ENCODE data around the gene CAB39L. TPM values are rescaled to one million over a fixed set of nuclear protein-coding genes. Genes with fewer than 3 reads are reported as not detected.

The CAB39L gene
- total RNA-seq, 1 donor from 2014 or later = 13.2 TPM

DNA sequence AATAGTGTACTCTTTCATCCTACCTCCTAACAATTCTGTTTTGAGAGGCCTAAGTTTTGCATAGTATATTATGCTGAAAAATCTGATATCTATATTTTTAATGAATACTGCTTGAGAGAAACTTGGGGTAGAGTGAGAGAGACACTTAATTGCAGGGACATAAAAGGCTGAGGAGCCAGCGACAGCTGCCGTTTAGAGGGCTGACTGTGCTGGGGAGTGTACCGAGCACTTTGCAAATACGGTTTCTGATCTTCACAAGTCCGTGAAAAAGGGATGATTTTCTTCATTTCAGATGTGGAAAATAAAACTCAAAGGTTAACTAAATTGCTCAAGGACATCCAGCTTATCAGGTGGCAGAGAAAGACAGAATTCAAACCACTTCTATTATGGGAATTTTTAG, 97.4 kb downstream of the CAB39L start:
- Histone ChIP-seq H3K4me1 (ENCODE audit: insufficient read depth, low read length) (peaks cover 6% of the 10 kb centered on the region), H3K9me3 (ENCODE audit: insufficient read depth, low read depth, low read length) (no peaks in the 10 kb centered on the region), H3K4me2 (ENCODE audit: low read length) (no peak overlapping the region), H2AFZ (ENCODE audit: low read depth, low read length) (no peak overlapping the region), H3K4me3 (ENCODE audit: insufficient read depth, low read depth, low read length) (no peak overlapping the region), H3K79me2 (ENCODE audit: insufficient read depth, low read length) (no peaks in the 10 kb centered on the region), H3K9ac (ENCODE audit: low read length) (no peak overlapping the region), H4K20me1 (ENCODE audit: insufficient read depth, low read length) (no peaks in the 10 kb centered on the region), H3K36me3 (ENCODE audit: insufficient read depth, low read length) (no peaks in the 10 kb centered on the region), H3K27ac (ENCODE audit: low read depth, low read length) (no peak overlapping the region), H3K27me3 (ENCODE audit: insufficient read depth, low read length) (no peaks in the 10 kb centered on the region)
- no peak for FAIRE-seq
- DNase-seq (ENCODE audit: low read depth) = no peak
- Mint-ChIP-seq H3K9me3 (ENCODE audit: unreplicated experiment) (no peaks in the 10 kb centered on the region), H3K36me3 (ENCODE audit: low read depth, unreplicated experiment) (peaks cover 5% of the 10 kb centered on the region), H3K4me1 (ENCODE audit: low read depth, unreplicated experiment) (peaks cover 5% of the 10 kb centered on the region), H3K27ac (ENCODE audit: unreplicated experiment) (no peak overlapping the region), H3K4me3 (ENCODE audit: unreplicated experiment) (no peak overlapping the region), H3K27me3 (ENCODE audit: low read depth, unreplicated experiment) (no peaks in the 10 kb centered on the region)
- TF ChIP-seq, protein P1, sequence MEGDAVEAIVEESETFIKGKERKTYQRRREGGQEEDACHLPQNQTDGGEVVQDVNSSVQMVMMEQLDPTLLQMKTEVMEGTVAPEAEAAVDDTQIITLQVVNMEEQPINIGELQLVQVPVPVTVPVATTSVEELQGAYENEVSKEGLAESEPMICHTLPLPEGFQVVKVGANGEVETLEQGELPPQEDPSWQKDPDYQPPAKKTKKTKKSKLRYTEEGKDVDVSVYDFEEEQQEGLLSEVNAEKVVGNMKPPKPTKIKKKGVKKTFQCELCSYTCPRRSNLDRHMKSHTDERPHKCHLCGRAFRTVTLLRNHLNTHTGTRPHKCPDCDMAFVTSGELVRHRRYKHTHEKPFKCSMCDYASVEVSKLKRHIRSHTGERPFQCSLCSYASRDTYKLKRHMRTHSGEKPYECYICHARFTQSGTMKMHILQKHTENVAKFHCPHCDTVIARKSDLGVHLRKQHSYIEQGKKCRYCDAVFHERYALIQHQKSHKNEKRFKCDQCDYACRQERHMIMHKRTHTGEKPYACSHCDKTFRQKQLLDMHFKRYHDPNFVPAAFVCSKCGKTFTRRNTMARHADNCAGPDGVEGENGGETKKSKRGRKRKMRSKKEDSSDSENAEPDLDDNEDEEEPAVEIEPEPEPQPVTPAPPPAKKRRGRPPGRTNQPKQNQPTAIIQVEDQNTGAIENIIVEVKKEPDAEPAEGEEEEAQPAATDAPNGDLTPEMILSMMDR (IDR thresholded peaks at IDR 0.05; ENCODE audit: insufficient read depth, low read depth, low read length) = no peak
- no peak for TF ChIP-seq EZH2 (IDR thresholded peaks at IDR 0.05; ENCODE audit: insufficient read depth, low read length)

DNA sequence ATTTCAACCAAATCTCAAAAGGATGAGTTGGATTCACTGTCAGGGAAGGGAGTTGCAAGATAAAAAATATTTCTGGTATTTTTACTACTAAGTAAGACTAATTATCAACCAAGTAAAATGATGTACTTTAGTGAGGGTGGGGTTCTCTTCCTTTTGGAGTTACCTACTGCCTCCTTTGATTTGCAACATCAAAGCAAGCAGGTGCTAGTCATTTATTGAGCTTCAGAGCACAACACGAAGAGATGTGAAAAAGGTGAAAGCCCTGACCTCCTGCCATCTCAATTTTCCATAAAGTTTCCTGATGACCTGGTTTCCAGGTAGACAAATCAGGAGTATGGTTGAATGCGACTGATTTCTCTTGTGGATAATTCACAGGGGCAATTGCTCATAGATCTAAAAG, 100.1 kb downstream of the CAB39L start:
- H2AFZ ChIP-seq (ENCODE audit: low read depth, low read length) = no peak overlapping the region
- no peaks in the 10 kb centered on the region for H3K9me3 ChIP-seq (ENCODE audit: insufficient read depth, low read depth, low read length)
- H3K4me1 ChIP-seq (ENCODE audit: insufficient read depth, low read length) = no peaks in the 10 kb centered on the region
- H3K27ac ChIP-seq (ENCODE audit: low read depth, low read length) = no peak overlapping the region
- TF ChIP-seq, protein P1 (IDR thresholded peaks at IDR 0.05; ENCODE audit: insufficient read depth, low read depth, low read length) = no peak
- TF ChIP-seq EZH2 (IDR thresholded peaks at IDR 0.05; ENCODE audit: insufficient read depth, low read length) = no peak
- DNase-seq (ENCODE audit: low read depth) (no peak), FAIRE-seq (no peak)
- Mint-ChIP-seq H3K27me3 (ENCODE audit: low read depth, unreplicated experiment) (no peaks in the 10 kb centered on the region), H3K4me3 (ENCODE audit: unreplicated experiment) (no peak overlapping the region), H3K4me1 (ENCODE audit: low read depth, unreplicated experiment) (peaks cover 2% of the 10 kb centered on the region), H3K36me3 (ENCODE audit: low read depth, unreplicated experiment) (peaks cover 5% of the 10 kb centered on the region), H3K27ac (ENCODE audit: unreplicated experiment) (no peak overlapping the region), H3K9me3 (ENCODE audit: unreplicated experiment) (no peaks in the 10 kb centered on the region)
- H4K20me1 ChIP-seq (ENCODE audit: insufficient read depth, low read length) = no peaks in the 10 kb centered on the region
- no peak overlapping the region for H3K4me3 ChIP-seq (ENCODE audit: insufficient read depth, low read depth, low read length)
- H3K4me2 ChIP-seq (ENCODE audit: low read length) = no peak overlapping the region
- no peak overlapping the region for H3K9ac ChIP-seq (ENCODE audit: low read length)
- H3K27me3 ChIP-seq (ENCODE audit: insufficient read depth, low read length) = no peaks in the 10 kb centered on the region
- H3K79me2 ChIP-seq (ENCODE audit: insufficient read depth, low read length) = no peaks in the 10 kb centered on the region
- H3K36me3 ChIP-seq (ENCODE audit: insufficient read depth, low read length) = no peaks in the 10 kb centered on the region

DNA sequence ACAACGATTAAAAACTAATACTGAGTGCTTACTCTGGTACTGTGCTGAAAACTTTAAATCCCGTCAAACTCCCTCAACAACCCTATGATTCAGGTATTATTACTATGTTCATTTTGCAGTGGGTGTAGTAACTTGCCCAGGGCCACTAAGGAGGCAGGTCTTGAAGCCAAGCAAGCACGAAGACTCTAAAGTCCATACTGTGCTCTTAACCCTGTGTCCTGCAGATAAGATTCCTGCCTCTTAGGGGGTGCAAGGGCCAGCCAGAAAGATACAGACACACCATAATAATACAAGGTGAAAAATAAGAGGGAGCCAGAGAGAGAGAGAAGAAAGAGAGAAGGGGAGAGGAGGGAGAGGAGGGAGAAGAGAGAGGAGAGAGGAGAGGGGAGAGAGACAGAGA, 100.6 kb downstream of the CAB39L start:
- no peak overlapping the region for H2AFZ ChIP-seq (ENCODE audit: low read depth, low read length)
- no peaks in the 10 kb centered on the region for H4K20me1 ChIP-seq (ENCODE audit: insufficient read depth, low read length)
- H3K27ac ChIP-seq (ENCODE audit: low read depth, low read length) = no peak overlapping the region
- H3K36me3 Mint-ChIP-seq (ENCODE audit: low read depth, unreplicated experiment) = peaks cover 5% of the 10 kb centered on the region
- H3K4me1 Mint-ChIP-seq (ENCODE audit: low read depth, unreplicated experiment) = peaks cover 2% of the 10 kb centered on the region
- TF ChIP-seq EZH2 (IDR thresholded peaks at IDR 0.05; ENCODE audit: insufficient read depth, low read length) = no peak
- TF ChIP-seq, protein P1 (IDR thresholded peaks at IDR 0.05; ENCODE audit: insufficient read depth, low read depth, low read length) = no peak
- H3K4me3 Mint-ChIP-seq (ENCODE audit: unreplicated experiment) = no peak overlapping the region
- H3K4me3 ChIP-seq (ENCODE audit: insufficient read depth, low read depth, low read length) = no peak overlapping the region
- no peaks in the 10 kb centered on the region for H3K27me3 Mint-ChIP-seq (ENCODE audit: low read depth, unreplicated experiment)
- H3K27ac Mint-ChIP-seq (ENCODE audit: unreplicated experiment) = no peak overlapping the region
- H3K9me3 ChIP-seq (ENCODE audit: insufficient read depth, low read depth, low read length) = no peaks in the 10 kb centered on the region
- no peaks in the 10 kb centered on the region for H3K9me3 Mint-ChIP-seq (ENCODE audit: unreplicated experiment)
- FAIRE-seq (no peak), DNase-seq (ENCODE audit: low read depth) (no peak)
- H3K79me2 ChIP-seq (ENCODE audit: insufficient read depth, low read length) = no peaks in the 10 kb centered on the region
- no peak overlapping the region for H3K4me2 ChIP-seq (ENCODE audit: low read length)
- H3K4me1 ChIP-seq (ENCODE audit: insufficient read depth, low read length) = no peaks in the 10 kb centered on the region
- no peaks in the 10 kb centered on the region for H3K27me3 ChIP-seq (ENCODE audit: insufficient read depth, low read length)
- H3K9ac ChIP-seq (ENCODE audit: low read length) = no peak overlapping the region
- H3K36me3 ChIP-seq (ENCODE audit: insufficient read depth, low read length) = no peaks in the 10 kb centered on the region

Measured in astrocyte (in vitro differentiated cells and primary cell).